Adipose tissue (tissue), 3 donors: ENCODE results near the gene VSIG10L. TPM values are rescaled to one million over a fixed set of nuclear protein-coding genes. Genes with fewer than 3 reads are reported as not detected.

Source experiments
- H3K27ac ChIP-seq: one replicate; pipeline ENCODE4 v1.5.1; 2013; ENCODE audit warnings: low read depth, low read length
- WGBS, 3 donors: extraction: QIAGEN DNeasy Blood & Tissue Kit; methylation state at CpG; one replicate each; pipeline ENCODE4 v1.1.7; 2013; 5-methylcytosine and 5-hydroxymethylcytosine counted together
- polyA plus RNA-seq, 3 donors: library from polyadenylated mRNA; stranded (reverse); fragments of 200-250 nt; gene quantifications; one replicate each; pipeline ENCODE4 v1.2.3, GENCODE V29; 2013
- donor health status: healthy with polysubstance abuse.
- donor health status: Bipolar disorder and iron deficiency.
- donor health status: healthy.

VSIG10L gene
- polyA plus RNA-seq, 3 donors: 0.48 to 1.7 (median 1.3) TPM

DNA sequence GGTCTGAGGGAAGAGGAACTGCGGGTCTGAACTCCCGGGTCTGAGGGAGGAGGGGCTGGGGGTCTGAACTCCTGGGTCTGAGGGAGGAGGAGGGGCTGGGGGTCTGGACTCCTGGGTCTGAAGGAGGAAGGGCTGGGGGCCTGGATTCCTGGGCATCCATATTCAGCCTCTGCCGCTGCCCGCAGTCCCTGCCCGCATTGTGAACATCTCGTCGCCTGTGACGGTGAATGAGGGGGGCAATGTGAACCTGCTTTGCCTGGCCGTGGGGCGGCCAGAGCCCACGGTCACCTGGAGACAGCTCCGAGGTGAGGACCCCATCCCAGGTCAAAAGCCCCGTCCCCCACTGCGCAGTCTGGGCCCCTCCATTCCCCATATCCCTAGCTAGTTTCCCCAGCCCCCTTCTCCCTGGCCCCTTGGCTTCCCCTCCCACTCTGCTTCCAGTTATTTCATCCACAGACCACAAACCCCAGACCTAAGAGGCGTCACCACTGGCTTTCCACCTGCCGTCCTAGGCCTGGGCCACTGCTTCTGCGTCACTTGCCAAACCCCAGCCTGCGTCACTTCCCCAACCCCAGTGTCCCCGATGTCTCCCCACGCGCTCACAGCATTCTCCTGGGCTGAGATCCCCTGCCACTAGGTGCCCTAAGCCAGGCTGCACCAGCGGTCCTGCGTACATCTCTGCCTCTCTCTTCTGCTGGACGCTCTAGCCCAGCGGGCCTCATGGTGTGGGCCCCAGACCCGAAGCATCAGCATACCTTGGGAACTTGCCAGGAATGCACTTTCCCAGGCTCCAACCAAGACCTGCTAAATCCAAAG is 16.6 kb downstream of the VSIG10L start:
- WGBS, 3 donors: 64 to 67% (median 67%) methylated on average over 26 of the region's 26 CpGs
- no peak overlapping the region for H3K27ac ChIP-seq

DNA sequence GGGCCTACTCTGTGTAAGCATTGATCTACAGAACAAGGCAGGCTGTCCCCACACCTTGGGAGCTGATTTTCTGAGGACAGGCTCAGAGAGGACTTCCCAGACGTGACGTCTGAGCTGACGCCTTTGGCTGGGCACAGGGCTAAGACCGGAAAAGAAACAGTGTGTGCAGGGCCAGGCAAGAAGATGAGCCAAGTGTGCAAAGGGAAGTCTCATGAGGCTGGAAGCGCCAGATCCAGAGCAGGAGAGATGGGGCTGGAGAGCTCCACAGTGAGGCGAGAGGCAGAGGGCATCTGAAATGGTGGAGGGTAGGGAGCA is 17.8 kb downstream of the VSIG10L start:
- WGBS, 3 donors: 52 to 66% (median 53%) methylated on average over 6 of the region's 6 CpGs
- H3K27ac ChIP-seq: no peak overlapping the region

DNA sequence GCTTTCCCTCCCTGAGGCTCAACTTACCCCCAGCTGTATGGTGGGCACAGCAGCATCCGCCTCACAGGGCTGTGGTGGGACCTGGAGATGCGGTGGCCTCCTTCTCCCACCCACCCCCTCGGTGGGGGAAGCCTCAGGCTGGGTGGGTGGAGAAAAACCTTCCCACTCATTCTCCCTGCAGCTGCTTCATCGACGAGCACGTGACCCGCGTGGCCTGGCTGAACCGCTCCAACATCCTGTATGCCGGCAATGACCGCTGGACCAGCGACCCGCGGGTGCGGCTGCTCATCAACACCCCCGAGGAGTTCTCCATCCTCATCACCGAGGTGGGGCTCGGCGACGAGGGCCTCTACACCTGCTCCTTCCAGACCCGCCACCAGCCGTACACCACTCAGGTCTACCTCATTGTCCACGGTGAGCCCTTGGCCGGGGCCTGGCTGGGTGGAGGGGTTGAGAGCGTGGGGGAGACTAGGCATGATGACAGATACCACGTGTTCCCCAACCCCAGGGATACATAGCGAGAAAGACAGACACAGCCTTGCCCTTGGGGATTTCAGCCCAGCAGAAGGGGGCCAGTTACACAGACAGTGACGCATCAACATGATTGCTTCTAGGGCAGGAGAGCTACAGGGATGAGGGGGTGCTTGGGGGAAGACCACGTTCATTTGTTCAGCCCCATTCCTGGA is 18.3 kb downstream of the VSIG10L start:
- no peak overlapping the region for H3K27ac ChIP-seq
- 69 to 75% (median 71%) methylated on average over 29 of the region's 29 CpGs for WGBS, 3 donors

DNA sequence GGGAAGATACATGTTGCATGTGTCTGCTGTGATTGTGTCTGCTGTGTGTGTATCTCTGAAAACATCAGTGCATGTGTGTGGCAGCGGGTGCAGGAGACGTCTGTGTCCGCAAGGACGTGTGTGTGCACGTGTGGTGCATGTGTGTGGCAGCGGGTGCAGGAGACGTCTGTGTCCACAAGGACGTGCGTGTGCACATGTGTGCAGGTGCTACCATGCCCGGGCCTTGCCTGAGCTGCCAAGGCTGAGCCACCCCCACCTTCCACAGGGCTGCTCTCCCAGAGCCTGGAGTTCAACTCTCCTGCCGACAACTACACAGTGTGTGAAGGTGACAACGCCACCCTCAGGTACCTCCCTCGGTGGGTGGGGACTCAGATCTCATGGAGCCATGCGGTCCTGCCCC is 20.1 kb downstream of the VSIG10L start:
- H3K27ac ChIP-seq: no peak overlapping the region
- WGBS, 3 donors: 60 to 81% (median 77%) methylated on average over 14 of the region's 14 CpGs

DNA sequence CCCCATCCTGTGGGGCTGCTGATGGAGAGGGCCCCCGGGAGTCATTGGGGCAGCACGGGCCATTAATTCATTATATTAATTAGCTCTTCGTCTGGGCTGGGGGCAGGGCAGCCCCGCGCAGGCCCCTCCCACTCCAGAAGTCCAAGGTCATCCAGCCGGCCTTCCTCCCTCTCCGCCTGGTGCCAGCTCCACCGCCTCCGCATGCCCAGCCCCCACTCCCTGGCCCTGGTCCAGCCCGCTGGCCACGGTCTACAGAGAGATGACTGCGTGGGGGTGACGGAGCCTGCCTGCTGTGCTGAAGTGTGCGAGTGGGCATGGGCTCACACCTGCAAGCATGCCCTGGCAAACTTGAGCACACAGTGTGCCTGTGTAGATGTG is 21.7 kb downstream of the VSIG10L start:
- no peak overlapping the region for H3K27ac ChIP-seq
- WGBS, 3 donors: 8 to 41% (median 28%) methylated on average over 12 to 14 of the region's 14 CpGs

DNA sequence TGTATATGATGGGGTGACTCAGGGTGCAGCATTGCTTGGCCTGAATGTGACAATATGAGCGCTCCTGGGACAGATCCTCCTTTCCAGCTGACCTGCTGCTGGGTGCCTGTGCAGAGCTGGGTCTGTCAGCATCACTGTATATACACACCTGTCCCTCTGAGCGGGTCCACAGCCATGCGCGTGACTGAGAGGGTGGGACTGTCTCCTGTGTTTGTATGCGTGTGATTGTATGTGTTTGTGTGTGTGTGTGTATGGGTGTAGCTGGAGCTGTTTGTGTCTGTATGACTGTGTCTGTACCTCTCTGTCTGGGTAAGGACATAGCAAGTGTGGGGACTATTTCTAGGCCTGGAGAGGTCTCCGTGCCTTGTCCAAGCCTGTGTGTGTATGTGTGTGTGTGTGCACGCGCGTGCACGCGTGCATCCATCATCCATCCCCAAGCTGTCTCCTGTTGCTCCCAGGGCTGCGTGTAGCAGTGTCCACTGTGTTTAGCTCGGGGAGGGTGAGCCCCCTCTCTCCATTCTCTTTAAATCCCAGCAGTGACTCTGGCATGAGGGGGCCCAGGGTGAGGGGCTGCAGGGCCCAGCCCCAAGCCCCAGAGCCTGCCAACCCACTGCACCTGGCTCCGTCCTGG is 22.2 kb downstream of the VSIG10L start:
- 61 to 69% (median 66%) methylated on average over 14 of the region's 14 CpGs for WGBS, 3 donors

DNA sequence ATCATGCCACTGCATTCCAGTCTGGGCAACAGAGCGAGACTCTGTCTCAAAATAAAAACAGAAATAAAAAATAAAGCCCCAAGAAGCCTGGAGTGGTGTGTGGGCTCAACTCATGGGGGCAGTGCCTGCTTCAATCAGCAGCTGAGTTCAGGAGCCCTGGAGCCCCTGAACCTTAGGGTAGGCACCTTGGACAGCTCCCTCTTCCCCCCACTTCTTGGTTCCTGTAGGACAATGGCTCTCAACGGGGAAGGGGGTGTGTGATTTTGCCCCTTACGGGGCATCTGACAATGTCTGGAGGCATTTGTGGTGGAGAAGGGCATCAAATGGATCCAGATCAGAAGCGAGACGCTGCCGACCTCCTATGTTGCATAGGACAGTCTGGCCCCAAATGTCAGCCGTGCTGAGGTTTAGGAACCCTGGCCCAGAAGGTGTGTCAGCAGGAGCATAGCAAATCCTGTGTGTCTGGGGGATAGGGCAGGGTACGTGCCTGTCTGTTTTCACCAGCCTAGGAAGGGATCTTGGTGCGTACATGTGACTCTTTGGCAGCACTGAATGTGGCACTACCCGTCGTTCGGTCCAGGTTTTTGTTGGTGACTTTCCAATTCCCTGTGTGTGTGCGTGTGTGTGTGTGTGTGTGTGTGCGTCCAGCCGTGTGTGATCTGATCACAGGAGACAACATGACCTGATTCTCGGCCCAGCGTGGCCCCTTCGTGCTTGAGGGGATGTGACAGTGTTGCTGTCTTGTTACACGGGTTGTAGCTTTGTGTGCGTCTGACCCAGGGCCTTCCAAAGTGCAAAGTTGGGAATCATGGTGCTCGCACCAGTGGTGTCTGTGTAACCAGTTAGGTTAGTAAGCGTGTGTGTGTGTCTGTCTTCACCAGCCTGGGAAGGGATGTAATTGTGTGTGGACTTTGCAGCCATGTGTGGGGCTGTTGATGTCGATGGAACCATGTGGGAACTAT is 23.0 kb downstream of the VSIG10L start:
- no peak overlapping the region for H3K27ac ChIP-seq
- WGBS, 3 donors: 66 to 79% (median 78%) methylated on average over 23 of the region's 23 CpGs

More for the DNA sequence above, 22.2 kb downstream of the VSIG10L start:
- no peak overlapping the region for H3K27ac ChIP-seq

DNA sequence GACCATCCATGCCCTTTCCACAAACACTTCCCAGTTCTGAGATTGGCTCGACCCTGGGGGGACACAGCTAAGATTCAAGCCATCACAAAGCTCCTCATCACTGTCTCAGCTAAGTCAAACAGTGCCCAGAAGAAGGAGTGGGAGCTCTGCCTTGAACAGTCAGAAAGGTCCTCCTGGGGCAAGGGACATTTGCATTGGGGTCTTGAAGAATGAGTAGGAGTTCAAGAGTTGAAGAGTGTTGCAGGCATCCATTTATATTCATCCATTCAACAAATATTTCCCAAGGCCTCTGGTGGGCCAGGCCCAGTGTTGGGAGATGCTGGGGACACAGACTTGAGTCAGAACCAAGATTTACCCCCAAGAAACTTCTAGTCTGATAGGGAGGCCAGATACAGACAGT is 24.0 kb downstream of the VSIG10L start:
- WGBS, 3 donors: 62 to 83% (median 74%) methylated on average over 1 of the region's 1 CpG
- no peak overlapping the region for H3K27ac ChIP-seq

DNA sequence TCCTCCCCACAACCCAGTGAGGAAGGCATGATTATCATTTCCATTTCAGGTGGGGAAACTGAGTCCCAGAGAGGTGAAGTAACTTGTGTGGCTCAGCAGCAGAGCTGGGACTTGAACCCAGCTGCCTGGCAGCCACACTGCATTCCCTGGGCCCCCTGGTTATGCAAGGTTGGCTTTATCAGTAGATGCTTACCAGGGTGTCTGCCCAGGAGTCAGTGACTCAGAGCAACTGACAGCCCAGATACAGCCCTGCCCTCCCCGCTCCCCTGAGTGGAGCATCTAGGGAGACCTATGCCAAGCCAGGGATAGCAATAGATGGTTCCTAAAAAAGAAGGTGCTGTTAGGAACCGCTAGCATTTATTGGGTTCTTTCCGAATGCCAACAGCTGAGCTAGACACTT is 24.6 kb downstream of the VSIG10L start:
- no peak overlapping the region for H3K27ac ChIP-seq
- WGBS, 3 donors: 76 to 84% (median 83%) methylated on average over 3 of the region's 3 CpGs

DNA sequence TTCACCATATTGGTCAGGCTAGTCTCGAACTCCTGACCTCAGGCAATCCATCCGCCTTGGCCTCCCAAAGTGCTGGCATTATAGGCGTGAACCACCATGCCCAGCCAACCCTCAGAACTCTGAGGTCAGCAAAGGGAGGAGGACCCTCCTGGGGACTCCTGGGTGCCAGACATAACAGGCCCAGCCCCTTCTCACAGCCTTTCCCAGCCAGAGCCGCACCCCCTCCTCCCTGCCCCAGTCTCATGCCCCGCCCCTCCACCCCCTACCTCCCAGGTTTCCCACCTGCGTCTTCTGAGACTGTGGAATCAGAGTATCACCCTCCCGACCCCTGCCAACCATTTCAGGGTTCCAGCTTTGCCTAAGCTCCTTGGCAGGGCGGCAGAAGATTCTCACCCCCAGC is 25.3 kb downstream of the VSIG10L start:
- 62 to 76% (median 74%) methylated on average over 7 to 8 of the region's 8 CpGs for WGBS, 3 donors
- no peak overlapping the region for H3K27ac ChIP-seq

DNA sequence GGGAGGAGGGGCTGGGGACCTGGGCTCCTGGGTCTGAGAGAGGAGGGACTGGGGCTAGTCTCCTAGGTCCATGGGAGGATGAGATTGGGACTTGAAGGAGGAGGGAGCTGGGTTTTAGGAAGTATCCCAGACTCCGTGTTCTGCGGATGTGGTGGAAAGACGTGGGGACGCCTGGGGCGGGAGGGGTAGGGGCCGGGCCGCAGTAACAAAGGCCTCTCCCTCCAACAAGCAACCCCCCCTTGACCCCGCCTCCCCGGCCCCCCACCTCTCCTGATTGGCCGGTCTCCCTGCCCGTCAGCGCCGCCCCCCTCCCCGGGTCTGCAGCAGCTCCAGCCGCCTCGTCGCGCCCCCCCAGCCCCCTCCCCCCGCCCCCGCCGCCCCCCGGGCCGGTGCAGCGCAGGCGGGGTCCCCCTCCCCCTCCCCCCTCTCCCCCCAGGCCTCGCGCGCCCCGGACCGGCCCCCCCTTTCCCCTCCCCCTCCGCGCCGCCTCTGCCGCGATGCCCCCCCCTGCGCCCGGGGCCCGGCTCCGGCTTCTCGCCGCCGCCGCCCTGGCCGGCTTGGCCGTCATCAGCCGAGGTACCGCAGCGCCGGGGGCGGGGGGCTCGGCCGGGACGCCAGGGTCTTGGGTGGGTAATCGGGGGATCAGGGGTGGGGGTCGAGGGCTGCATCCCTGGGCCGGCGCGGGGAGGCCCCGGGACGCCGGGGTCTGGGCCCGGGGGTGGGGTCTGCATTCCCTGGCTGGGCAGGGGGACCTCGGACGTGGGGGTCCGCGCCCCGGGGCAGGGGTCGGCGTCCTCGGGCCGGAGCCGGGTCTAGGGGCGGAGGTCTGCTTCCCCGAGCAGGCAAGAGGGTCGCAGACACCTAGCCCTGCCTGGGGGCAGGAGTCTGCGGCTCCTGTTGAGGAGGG is 30.3 kb downstream of the VSIG10L start, which contains the start of gene IGLON5:
IGLON5 (plus strand) TSS at position 294 of the 907 bp plus-strand sequence; CDS start at position 498, 204 bp downstream.
- 2 to 5% (median 4%) methylated on average over 29 to 56 of the region's 76 CpGs for WGBS, 3 donors

DNA sequence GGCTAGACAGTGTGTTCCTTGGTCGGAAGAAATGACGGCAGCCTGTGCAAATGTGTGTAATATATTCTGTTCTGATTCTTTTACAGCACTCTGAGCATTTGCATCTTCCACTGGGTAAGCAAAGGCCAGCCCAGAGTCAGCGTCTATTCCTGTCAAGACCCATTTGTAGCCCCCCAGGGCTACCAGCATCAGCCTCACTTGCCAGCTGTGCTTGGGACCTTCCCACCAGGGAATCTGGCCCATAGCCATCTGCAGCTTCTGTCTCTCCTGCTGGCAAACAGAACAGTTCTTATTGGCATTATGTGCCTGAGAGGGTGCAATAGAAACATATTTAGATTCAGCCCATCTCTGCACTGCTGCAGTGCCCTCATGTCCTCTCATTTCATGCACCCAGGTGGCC is 36.5 kb downstream of the VSIG10L start:
- WGBS, 3 donors: 66 to 92% (median 83%) methylated on average over 3 of the region's 3 CpGs
- no peak overlapping the region for H3K27ac ChIP-seq

More for the DNA sequence above, 30.3 kb downstream of the VSIG10L start, which contains the start of gene IGLON5:
- H3K27ac ChIP-seq: no peak within 1 kb of the TSS

DNA sequence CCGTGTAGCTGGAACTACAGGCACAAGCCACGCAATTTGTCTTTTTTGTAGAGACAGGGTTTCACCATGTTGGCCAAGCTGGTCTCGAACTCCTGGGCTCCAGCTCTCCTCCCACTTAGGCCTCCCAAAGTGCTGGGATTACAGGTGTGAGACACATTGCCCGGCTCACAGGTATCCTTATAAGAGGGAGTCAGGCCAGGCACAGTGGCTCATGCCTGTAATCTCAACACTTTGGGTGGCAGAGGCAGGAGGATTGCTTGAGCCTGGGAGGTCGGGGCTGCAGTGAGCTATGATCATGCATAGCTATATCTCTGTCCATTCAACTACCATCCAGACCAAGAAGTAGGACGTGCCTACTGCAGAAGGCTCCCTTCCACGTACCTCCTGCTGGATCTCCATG is 40.7 kb downstream of the VSIG10L start:
- no peak overlapping the region for H3K27ac ChIP-seq
- 69 to 74% (median 73%) methylated on average over 7 of the region's 7 CpGs for WGBS, 3 donors

DNA sequence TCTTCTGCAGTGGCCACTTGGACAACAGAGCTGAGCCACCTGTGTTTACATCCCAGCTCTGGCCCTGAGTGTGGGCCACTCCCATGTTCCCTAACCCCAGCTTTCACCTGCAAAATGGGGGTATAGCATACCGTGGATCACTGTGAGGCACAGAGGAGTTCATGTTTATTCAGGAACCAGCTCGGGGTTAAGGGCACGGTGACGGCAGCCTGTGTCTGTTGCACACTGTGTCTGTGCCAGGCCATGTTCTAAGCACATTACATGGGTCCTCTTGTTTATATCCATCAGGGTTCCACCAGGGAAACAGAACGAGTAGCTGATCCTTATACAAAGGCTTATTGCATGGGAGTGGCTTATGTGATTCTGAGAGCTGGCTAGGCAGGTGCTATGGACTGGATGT is 44.5 kb downstream of the VSIG10L start:
- 50 to 74% (median 65%) methylated on average over 5 of the region's 5 CpGs for WGBS, 3 donors
- H3K27ac ChIP-seq: no peak overlapping the region

DNA sequence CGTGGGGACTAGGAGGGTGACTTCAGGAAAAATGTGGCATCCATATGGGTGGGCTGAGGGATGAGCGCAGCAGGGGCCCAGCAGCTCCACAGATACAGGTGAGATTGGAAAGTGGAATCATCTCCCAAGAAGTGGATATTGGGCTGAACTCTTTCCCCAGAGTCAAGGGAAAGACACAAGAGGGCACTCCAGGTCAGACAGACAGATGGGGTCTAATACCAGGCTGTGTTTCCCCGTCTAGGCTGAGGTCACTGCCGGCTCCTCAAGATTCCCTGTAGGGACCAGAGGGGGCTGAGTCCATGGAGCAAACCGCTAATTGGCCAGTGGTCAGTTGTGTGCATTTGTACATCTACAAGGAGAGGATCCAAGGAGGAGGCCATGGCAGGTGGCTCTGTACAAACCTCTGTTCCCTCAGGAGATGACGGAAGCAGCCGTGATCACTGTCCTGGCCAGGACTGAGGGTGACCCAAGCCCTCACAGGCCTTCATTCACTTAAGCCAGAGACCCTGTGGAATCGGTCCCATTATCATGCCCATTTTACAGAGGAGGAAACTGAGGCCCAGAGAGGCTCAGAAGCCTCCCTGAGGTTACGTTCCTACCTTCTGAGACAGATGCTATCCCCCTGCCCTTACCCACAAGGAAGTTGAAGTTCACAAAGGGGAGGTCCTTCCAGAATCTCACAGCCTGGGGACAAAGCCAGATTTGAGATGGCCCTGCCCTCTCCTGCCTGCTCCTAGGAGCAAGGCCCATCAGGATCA is 45.4 kb downstream of the VSIG10L start:
- no peak overlapping the region for H3K27ac ChIP-seq
- WGBS, 3 donors: 48 to 63% (median 58%) methylated on average over 9 of the region's 9 CpGs

DNA sequence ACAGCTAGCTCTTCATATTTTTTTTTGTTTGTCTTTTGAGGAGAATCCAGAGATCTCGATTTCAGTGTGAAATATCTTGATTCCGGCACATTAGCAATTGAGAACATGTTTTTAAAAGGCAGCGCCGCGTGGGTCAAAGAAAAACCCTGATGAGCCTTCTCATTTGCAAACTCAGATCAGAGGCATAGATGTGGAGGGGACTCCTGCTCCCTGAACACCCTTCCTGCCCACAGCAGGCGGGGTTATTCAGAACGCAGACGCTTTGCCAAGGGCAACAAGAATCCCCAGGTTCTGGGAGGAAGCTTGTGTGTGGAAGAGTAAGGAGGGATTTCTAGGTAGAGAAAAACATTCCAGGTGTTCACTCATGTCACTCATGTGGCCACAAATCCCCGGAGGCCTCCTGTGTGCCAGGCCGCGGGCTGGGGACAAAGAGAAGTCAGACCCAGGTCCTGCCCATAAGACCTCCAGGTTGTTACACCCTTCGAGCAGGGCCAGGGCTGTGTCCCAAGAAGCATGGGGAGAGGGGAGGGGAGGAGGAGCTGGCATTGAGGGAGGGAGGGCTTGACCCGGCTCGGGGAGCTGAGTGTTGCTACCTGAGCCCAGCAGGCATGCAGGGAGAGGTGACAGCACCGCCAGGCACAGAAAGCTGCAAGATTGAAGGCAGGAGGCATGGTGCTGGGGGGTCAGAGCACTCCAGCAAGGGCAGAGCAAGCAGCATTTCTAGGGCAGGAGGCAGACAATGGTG is 46.4 kb downstream of the VSIG10L start:
- H3K27ac ChIP-seq: no peak overlapping the region
- 34 to 53% (median 49%) methylated on average over 15 of the region's 15 CpGs for WGBS, 3 donors
